GM21786 (cell line): ENCODE measurements around the gene EIF6.

Source experiments
- ATAC-seq: cut with Tn5 transposase; IDR thresholded peaks from one replicate; pipeline ENCODE4 v1.9.1; 2021; ENCODE audit not compliant: unreplicated experiment

Gene EIF6

GRCh38 chr20:35295674-35296073 lies 11.1 kb upstream of the EIF6 start:
- ATAC-seq, result no peak

GRCh38 chr20:35295058-35295457 lies 10.5 kb upstream of the EIF6 start:
- no peak for ATAC-seq

GRCh38 chr20:35294293-35294685 lies 9.7 kb upstream of the EIF6 start:
- no peak for ATAC-seq

GRCh38 chr20:35293303-35294292 lies 9.0 kb upstream of the EIF6 start:
- ATAC-seq, result no peak

DNA sequence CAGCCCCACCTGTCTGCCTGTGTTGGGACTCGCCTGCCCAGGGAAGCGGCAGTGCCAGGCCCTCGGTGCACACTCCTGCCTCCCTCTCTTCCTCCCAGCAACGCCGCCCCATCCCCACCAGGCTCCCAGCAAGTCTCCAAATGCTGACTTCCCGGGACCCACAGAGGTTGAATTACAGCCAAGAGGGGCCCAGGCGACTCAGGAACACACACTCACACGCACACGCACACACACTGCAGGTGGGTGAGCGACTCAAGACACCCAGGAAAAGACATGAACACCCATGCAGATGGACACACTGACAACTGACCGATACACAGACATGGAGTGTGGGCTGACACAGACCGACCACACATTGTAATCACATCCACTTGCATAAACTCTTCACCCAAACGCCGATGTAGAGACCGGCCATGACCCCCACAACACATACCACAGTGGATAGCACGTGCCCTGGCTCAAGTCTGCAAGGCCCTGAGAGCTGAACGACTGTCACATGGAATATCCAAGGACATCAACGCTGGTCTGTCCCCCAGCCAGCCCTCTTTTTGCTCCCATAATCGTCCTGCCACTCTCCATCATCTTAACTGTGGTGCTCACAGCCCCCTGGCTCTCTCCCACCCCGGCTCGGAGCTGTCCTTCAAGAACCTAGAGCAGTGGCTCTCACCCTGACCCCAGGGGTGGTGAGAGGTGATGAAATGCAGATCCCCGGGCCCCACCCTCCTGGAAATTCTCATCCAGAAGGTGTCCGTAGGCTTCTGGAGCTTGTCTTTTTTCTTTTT lies 8.1 kb upstream of the EIF6 start:
- no peak for ATAC-seq

GRCh38 chr20:35291654-35292503 lies 7.3 kb upstream of the EIF6 start, which contains the start of gene FAM83C:
TSS of gene FAM83C (minus strand) at chr20:35292425. CDS start at chr20:35292304, 121 bp downstream.
- ATAC-seq, result no peak

DNA sequence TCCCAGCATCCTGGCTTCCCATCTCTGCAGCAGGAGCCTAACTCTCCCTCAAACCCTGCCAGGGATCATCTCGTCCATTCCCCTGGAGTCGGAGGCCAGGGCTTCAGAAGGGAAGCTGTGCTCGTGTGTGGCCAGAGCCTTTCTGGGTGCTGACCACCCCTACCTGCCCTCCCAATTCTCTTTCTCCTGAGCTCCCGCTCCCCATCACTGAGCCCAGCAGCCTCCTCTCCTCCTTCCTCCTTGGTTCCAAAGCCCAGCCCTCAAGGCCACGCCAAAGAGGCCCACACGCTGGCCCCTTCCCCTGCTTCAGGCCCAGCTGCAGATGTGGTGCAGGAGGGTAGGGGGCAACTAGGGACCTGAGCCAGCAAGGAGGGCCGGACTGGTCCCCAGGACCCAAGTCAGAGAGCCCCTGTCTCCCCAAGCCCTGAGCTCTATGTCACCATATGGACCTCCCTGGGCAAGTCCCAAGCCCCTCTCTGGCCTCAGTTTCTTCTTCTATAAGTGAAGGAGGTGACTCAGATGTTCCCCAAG lies 6.4 kb upstream of the EIF6 start:
- no peak for ATAC-seq

GRCh38 chr20:35290186-35290886 lies 5.8 kb upstream of the EIF6 start:
- ATAC-seq, result no peak

DNA sequence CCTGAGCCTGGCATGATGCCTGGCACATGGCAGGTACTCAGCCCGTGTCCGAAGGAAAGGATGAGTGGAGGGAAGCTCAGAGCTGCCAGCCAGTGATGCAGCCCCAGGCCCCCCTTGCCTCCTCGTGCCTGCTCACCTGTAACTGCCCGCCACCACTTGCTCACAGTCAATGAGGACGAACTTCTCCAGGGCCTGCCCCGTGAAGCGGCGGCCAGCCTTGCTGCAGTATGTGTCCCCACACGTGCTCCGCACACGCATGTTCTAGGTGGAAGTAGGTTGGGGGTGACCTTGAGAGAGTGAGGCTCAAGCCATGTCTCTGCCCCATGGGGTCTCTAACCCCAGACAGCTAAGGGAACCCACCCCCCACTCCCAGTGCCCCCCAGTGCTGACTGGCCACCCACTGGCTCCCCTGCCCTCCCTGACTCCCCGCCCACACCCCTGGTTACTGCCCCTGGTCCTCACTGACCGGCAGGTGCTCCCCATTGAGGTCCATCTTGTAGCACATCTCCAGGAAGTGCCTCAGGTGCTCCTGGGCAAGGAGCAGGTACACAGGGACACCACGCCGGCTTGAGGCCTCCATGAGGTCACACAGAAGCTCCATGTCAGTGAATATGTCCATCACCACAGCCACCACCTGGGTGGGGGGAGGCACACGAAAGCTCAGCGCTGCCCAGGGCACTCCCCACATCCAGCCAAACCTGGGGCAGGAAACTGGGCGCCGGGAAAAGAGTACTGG lies 3.9 kb upstream of the EIF6 start:
- no peak for ATAC-seq

- no peak for ATAC-seq
Observed at GRCh38 chr20:35287509-35288324, 3.1 kb upstream of the EIF6 start.

- ATAC-seq, result no peak
Observed at GRCh38 chr20:35286899-35287508, 2.4 kb upstream of the EIF6 start.

- no peak for ATAC-seq
Observed at GRCh38 chr20:35286077-35286898, 1.7 kb upstream of the EIF6 start.

- no peak for ATAC-seq
Observed at GRCh38 chr20:35285806-35286076, 1.2 kb upstream of the EIF6 start.

GRCh38 chr20:35284992-35285805 lies 627 bp upstream of the EIF6 start:
- no peak for ATAC-seq

DNA sequence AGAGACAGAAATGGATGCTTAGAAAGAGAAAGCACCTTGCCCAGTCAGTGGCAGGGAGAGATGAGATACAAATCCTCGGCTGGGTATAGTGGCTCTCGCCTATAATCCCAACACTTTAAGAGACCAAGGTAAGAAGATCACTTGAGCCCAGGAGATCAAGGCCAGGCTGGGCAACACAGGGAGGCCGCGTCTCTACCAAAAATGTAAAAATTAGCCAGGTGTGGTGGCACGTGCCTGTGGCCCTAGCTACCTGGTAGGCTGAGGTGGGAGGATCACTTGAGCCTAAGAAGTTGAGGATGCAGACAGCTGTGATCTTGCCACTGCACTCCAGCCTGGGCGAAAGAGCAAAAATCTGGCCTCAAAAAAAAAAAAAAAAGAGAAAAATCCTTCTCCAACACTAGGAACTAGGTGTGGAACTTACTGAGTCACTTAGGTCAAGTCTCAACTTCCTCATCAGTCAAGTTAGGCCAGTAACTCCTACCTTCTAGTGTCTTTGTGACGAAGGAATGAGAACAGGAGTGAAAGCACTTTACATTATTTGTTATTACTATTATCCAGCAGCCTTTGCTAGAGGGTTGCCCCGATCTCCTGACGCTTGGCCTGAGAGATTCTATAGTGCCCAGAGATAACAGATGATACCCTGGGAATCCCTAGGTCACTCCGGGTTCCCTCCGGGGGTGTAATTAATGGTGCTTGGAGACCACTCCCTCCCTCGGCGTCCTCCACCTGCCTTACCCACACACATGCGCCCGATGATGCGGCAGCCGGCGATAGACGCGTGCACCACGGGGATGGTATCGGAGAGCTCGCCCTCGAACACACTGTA lies 918 bp downstream of the EIF6 start:
- no peak for ATAC-seq
